ENCODE results near the gene SFSWAP. TPM values are rescaled to one million over a fixed set of nuclear protein-coding genes. Genes with fewer than 3 reads are reported as not detected.

SFSWAP gene
- polyA plus RNA-seq, 1 donor from 2014 or later, result 56.6 TPM

DNA sequence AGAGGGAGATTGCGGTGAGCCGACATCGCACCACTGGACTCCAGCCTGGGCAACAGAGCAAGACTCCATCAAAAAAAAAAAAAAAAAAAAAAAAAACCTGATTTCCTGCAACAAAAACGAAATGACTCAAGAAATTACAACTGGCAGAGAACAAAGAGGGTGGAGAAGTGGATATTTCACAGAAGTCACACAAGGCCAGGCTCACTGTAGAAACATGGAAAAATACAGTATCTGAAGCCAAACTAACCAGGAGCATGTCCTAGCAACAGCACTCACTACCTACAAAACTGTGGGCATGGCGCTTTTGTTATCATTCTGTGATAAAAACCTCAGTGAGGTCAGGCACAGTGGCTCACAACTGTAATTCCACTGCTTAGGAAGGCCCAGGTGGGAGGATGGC, 105.6 kb downstream of the SFSWAP start:
- Histone ChIP-seq H3K79me2 (replicated peaks; ENCODE audit: insufficient read depth, low read length) (no peaks in the 10 kb centered on the region), H3K4me3 (ENCODE audit: low read length) (no peak overlapping the region), H4K20me1 (ENCODE audit: insufficient read depth) (no peaks in the 10 kb centered on the region), H3K27ac (ENCODE audit: low read length) (no peak overlapping the region), H3K9me2 (ENCODE audit: insufficient read depth, low read length) (no peaks in the 10 kb centered on the region), H3K4me2 (ENCODE audit: low read length) (no peak overlapping the region), H3K9ac (ENCODE audit: low read length) (no peak overlapping the region), H3K27me3 (ENCODE audit: insufficient read depth, low read depth, low read length) (no peaks in the 10 kb centered on the region), H3F3A (ENCODE audit: insufficient read depth, low read length, poor library complexity, severe bottlenecking) (no peaks in the 10 kb centered on the region), H2AFZ (ENCODE audit: low read depth, low read length) (no peak overlapping the region), H3K9me3 (ENCODE audit: low read length) (no peaks in the 10 kb centered on the region), H3K36me3 (ENCODE audit: insufficient read depth, low read length) (no peaks in the 10 kb centered on the region)
- TF ChIP-seq RAD21 (conservative IDR thresholded peaks at IDR 0.05), result no peak
- TF ChIP-seq POLR2AphosphoS5 (IDR thresholded peaks at IDR 0.05), result no peak
- TF ChIP-seq EZH2 (IDR thresholded peaks at IDR 0.05; ENCODE audit: borderline replicate concordance, insufficient read depth, low read length, poor library complexity, severe bottlenecking), result no peak
- TF ChIP-seq TAF1 (IDR thresholded peaks at IDR 0.05; ENCODE audit: low read depth), result no peak

DNA sequence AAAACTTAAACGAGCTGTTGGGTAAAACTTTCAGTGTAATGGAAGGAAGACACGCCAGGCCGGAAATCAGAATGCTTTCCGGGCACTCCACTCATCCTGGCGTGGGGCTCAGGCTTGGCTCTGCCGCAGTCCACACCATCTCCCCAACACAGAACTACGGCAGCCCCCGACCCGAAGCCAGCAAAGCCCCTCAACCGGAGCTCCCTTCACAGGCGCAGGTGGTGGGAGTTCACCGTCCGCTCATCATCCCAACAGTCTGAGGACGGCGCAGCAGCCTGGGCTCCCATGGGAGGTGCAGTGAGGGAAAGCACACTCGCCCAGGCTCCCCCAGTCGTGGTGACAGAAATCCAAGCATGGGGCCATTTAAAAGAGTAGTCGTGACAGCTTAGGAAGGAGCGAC, 106.4 kb downstream of the SFSWAP start:
- H3K79me2 ChIP-seq (replicated peaks; ENCODE audit: insufficient read depth, low read length), result no peaks in the 10 kb centered on the region
- no peaks in the 10 kb centered on the region for H3K9me2 ChIP-seq (ENCODE audit: insufficient read depth, low read length)
- no peak for TF ChIP-seq POLR2AphosphoS5 (IDR thresholded peaks at IDR 0.05)
- TF ChIP-seq EP300 (conservative IDR thresholded peaks at IDR 0.05; ENCODE audit: poor library complexity, severe bottlenecking), result no peak
- no peak for TF ChIP-seq MXI1 (conservative IDR thresholded peaks at IDR 0.05; ENCODE audit: poor library complexity, severe bottlenecking)
- no peak for TF ChIP-seq SMC3 (conservative IDR thresholded peaks at IDR 0.05; ENCODE audit: poor library complexity)
- TF ChIP-seq RAD21 (conservative IDR thresholded peaks at IDR 0.05), result no peak
- TF ChIP-seq EZH2 (IDR thresholded peaks at IDR 0.05; ENCODE audit: borderline replicate concordance, insufficient read depth, low read length, poor library complexity, severe bottlenecking), result no peak
- TF ChIP-seq, protein P1, sequence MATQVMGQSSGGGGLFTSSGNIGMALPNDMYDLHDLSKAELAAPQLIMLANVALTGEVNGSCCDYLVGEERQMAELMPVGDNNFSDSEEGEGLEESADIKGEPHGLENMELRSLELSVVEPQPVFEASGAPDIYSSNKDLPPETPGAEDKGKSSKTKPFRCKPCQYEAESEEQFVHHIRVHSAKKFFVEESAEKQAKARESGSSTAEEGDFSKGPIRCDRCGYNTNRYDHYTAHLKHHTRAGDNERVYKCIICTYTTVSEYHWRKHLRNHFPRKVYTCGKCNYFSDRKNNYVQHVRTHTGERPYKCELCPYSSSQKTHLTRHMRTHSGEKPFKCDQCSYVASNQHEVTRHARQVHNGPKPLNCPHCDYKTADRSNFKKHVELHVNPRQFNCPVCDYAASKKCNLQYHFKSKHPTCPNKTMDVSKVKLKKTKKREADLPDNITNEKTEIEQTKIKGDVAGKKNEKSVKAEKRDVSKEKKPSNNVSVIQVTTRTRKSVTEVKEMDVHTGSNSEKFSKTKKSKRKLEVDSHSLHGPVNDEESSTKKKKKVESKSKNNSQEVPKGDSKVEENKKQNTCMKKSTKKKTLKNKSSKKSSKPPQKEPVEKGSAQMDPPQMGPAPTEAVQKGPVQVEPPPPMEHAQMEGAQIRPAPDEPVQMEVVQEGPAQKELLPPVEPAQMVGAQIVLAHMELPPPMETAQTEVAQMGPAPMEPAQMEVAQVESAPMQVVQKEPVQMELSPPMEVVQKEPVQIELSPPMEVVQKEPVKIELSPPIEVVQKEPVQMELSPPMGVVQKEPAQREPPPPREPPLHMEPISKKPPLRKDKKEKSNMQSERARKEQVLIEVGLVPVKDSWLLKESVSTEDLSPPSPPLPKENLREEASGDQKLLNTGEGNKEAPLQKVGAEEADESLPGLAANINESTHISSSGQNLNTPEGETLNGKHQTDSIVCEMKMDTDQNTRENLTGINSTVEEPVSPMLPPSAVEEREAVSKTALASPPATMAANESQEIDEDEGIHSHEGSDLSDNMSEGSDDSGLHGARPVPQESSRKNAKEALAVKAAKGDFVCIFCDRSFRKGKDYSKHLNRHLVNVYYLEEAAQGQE (IDR thresholded peaks at IDR 0.05; ENCODE audit: borderline replicate concordance), result no peak
- TF ChIP-seq, protein P2, sequence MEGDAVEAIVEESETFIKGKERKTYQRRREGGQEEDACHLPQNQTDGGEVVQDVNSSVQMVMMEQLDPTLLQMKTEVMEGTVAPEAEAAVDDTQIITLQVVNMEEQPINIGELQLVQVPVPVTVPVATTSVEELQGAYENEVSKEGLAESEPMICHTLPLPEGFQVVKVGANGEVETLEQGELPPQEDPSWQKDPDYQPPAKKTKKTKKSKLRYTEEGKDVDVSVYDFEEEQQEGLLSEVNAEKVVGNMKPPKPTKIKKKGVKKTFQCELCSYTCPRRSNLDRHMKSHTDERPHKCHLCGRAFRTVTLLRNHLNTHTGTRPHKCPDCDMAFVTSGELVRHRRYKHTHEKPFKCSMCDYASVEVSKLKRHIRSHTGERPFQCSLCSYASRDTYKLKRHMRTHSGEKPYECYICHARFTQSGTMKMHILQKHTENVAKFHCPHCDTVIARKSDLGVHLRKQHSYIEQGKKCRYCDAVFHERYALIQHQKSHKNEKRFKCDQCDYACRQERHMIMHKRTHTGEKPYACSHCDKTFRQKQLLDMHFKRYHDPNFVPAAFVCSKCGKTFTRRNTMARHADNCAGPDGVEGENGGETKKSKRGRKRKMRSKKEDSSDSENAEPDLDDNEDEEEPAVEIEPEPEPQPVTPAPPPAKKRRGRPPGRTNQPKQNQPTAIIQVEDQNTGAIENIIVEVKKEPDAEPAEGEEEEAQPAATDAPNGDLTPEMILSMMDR (IDR thresholded peaks at IDR 0.05; ENCODE audit: poor library complexity, severe bottlenecking), result no peak
- TF ChIP-seq TAF1 (IDR thresholded peaks at IDR 0.05; ENCODE audit: low read depth), result no peak
- no peak overlapping the region for H3K4me3 ChIP-seq (ENCODE audit: low read length)
- no peak overlapping the region for H2AFZ ChIP-seq (ENCODE audit: low read depth, low read length)
- no peaks in the 10 kb centered on the region for H3K27me3 ChIP-seq (ENCODE audit: insufficient read depth, low read depth, low read length)
- no peaks in the 10 kb centered on the region for H4K20me1 ChIP-seq (ENCODE audit: insufficient read depth)
- no peak overlapping the region for H3K4me2 ChIP-seq (ENCODE audit: low read length)
- H3K27ac ChIP-seq (ENCODE audit: low read length), result no peak overlapping the region
- H3K9me3 ChIP-seq (ENCODE audit: low read length), result no peaks in the 10 kb centered on the region
- H3K9ac ChIP-seq (ENCODE audit: low read length), result no peak overlapping the region
- no peaks in the 10 kb centered on the region for H3F3A ChIP-seq (ENCODE audit: insufficient read depth, low read length, poor library complexity, severe bottlenecking)
- H3K36me3 ChIP-seq (ENCODE audit: insufficient read depth, low read length), result no peaks in the 10 kb centered on the region

All from neural cell (in vitro differentiated cells).